K562 (cell line): ENCODE data around the gene SEMA5A. TPM values are rescaled to one million over a fixed set of nuclear protein-coding genes. Genes with fewer than 3 reads are reported as not detected.

ENCODE experiments used
- ATAC-seq: fragments of 200-7000 bp; cut with Tn5 transposase; 3 replicates; pipeline ENCODE4 v1.9.1; 2020; ENCODE audit warnings: moderate library complexity
- BruUV-seq: library from RNA; stranded (reverse); fragments of 400-500 nt; replicated peaks from 2 replicates; lab custom pipeline; 2021; lab: Mats Ljungman, UMichigan
- CTCF ChIA-PET: fragments of 300-600 bp; formaldehyde crosslinking; extraction: SDS; loops from one replicate; lab custom pipeline; 2021; ENCODE audit warnings: low intra/inter-chr PET ratio; lab: Yijun Ruan, JAX
- POLR2A ChIA-PET: fragments of 300-600, 350-650 bp; sonication (Branson Sonifier 250); formaldehyde crosslinking; extraction: SDS; loops from one replicate; lab custom pipeline; 2021; ENCODE audit warnings: antibody characterized with exemption, inconsistent platforms; lab: Yijun Ruan, JAX
- DNase-seq, 4 experiments: peaks; one replicate each; pipeline versions ENCODE4 v3.0.0 to v3.0.0-alpha.2; 2011 to 2018; ENCODE audit warnings: low spot score in 3 of 4, mixed read lengths in 3 of 4; ENCODE audit errors: extremely low read depth in 1 of 4
- FAIRE-seq: peaks from 2 replicates; lab custom pipeline; 2011; peaks lifted over from hg19 to GRCh38; lab: Jason Lieb, UNC
- H2AFZ ChIP-seq: 2 replicates; pipeline ENCODE4 v1.6.0; 2011; ENCODE audit warnings: low read depth, low read length, control low read depth, inconsistent platforms
- H3K27ac ChIP-seq: fragments of 200-600 bp; 3 replicates; pipeline ENCODE4 v1.8.0; 2011; ENCODE audit warnings: low read depth, mild to moderate bottlenecking, control low read depth, inconsistent platforms, low read length, moderate library complexity, mixed read lengths; ENCODE audit errors: extremely low read depth
- H3K27me3 ChIP-seq, 2 experiments: fragments of 300-600 bp in 1 of 2; 2 replicates in 1 of 2; 3 replicates in 1 of 2; pipeline versions ENCODE4 v1.6.0 to v1.8.0; 2011; ENCODE audit warnings: inconsistent platforms in 2 of 2, low read length in 2 of 2, mild to moderate bottlenecking in 1 of 2, mixed read lengths in 1 of 2, moderate library complexity in 1 of 2; ENCODE audit not compliant: control insufficient read depth in 2 of 2, insufficient read depth in 2 of 2
- H3K36me3 ChIP-seq: fragments of 300-600 bp; 3 replicates; pipeline ENCODE4 v1.8.0; 2011; ENCODE audit warnings: mild to moderate bottlenecking, low read length, inconsistent platforms; ENCODE audit not compliant: control insufficient read depth, insufficient read depth
- H3K4me1 ChIP-seq, 2 experiments: fragments of 200-600 bp in 1 of 2; replicated peaks in 1 of 2; 2 replicates in 1 of 2; 3 replicates in 1 of 2; pipeline versions ENCODE4 v1.5.1 to v1.8.0; 2011; ENCODE audit warnings: inconsistent platforms in 2 of 2, low read length in 2 of 2, mild to moderate bottlenecking in 1 of 2, mixed read lengths in 1 of 2, moderate library complexity in 1 of 2; ENCODE audit not compliant: control insufficient read depth in 2 of 2, insufficient read depth in 2 of 2
- H3K4me2 ChIP-seq: 2 replicates; pipeline ENCODE4 v1.6.1; 2011; ENCODE audit warnings: low read length, control low read depth, inconsistent platforms, mixed read lengths; ENCODE audit not compliant: insufficient read depth
- H3K4me3 ChIP-seq: fragments of 200-600 bp; sonication (generic), shearing (Covaris generic); 2 replicates; pipeline ENCODE4 v1.5.1; 2016; ENCODE audit warnings: control low read depth, inconsistent platforms
- H3K79me2 ChIP-seq: fragments of 200-600 bp; 3 replicates; pipeline ENCODE4 v1.8.0; 2011; ENCODE audit warnings: low read length, inconsistent platforms; ENCODE audit not compliant: control insufficient read depth, insufficient read depth
- H3K9ac ChIP-seq, 2 experiments: 2 replicates each; pipeline versions ENCODE4 v1.6.0 to v1.6.1; 2011; ENCODE audit warnings: low read depth in 2 of 2, low read length in 2 of 2, control low read depth in 1 of 2, inconsistent platforms in 1 of 2, mild to moderate bottlenecking in 1 of 2, mixed read lengths in 1 of 2; ENCODE audit not compliant: insufficient read depth in 1 of 2
- H3K9me1 ChIP-seq: one replicate; pipeline ENCODE4 v1.6.0; 2011; ENCODE audit warnings: inconsistent platforms, mild to moderate bottlenecking, low read length, moderate library complexity; ENCODE audit not compliant: control insufficient read depth, insufficient read depth
- H3K9me3 ChIP-seq: replicated peaks from 2 replicates; pipeline ENCODE4 v1.5.1; 2011; ENCODE audit warnings: low read depth, low read length, inconsistent platforms; ENCODE audit not compliant: control insufficient read depth, insufficient read depth
- H4K20me1 ChIP-seq: replicated peaks from 2 replicates; pipeline ENCODE4 v1.6.1; 2011; ENCODE audit warnings: low read length, inconsistent platforms, mixed read lengths; ENCODE audit not compliant: control insufficient read depth, insufficient read depth
- PHB ChIP-seq: fragments of 250-450 bp; sonication (Bioruptor Pico); IDR thresholded peaks from 2 replicates; pipeline ENCODE4 v1.5.0; 2021
- ZNF217 ChIP-seq: sonication (generic); formaldehyde crosslinking; IDR thresholded peaks from 2 replicates; pipeline ENCODE4 v1.8.0; 2022; ENCODE audit warnings: mild to moderate bottlenecking, missing genetic modification reagents
- ZNF23 ChIP-seq: fragments of 250-450 bp; sonication (Bioruptor Pico); IDR thresholded peaks from 2 replicates; pipeline ENCODE4 v1.4.0; 2020; ENCODE audit warnings: mild to moderate bottlenecking
- in situ Hi-C: fragments of 300-500 bp; cut with MboI; formaldehyde crosslinking; loops from 4 replicates; pipeline ENCODE4 v1.15.0; 2018; ENCODE audit warnings: inconsistent platforms, mixed read lengths
- intact Hi-C: fragments of 100-400 bp; cut with micrococcal nuclease; formaldehyde crosslinking; loops from 2 replicates; pipeline ENCODE4 v1.14.2; 2022
- polyA plus RNA-seq, 8 experiments: library from polyadenylated mRNA; depleted of rRNA in 4 of 8; stranded (reverse) in 5 of 8; unstranded in 3 of 8; fragments of >200 nt; fragmentation: Nextera tagmentation in 2 of 8; fragmentation: Illumina TruSeq in 1 of 8; extraction: Ambion mirVana in 2 of 8; extraction: Trizol in 1 of 8; gene quantifications; 2 replicates each; pipeline versions ENCODE4 v1.2.1 to v1.2.3, GENCODE V29; 2011 to 2014; ENCODE audit warnings: inconsistent platforms in 1 of 8, missing spikeins in 1 of 8
- total RNA-seq, 7 experiments: library from RNA; depleted of rRNA in 6 of 7; stranded (reverse); fragments of >200 nt in 6 of 7; fragmentation: Illumina TruSeq in 2 of 7; extraction: Trizol in 2 of 7; gene quantifications; 2 replicates each; pipeline versions ENCODE4 v1.2.1 to v1.2.3, GENCODE V29; 2011 to 2021; ENCODE audit warnings: low replicate concordance in 1 of 7
- TF ChIP-seq, protein P1 (sequence below): IDR thresholded peaks from 2 replicates; pipeline ENCODE4 v1.6.1; 2011; ENCODE audit warnings: borderline replicate concordance, low read depth, mild to moderate bottlenecking, moderate library complexity, low read length; ENCODE audit not compliant: insufficient read depth, poor library complexity, severe bottlenecking
- TF ChIP-seq, protein P2 (sequence below): fragments of 450-650 bp; IDR thresholded peaks from 2 replicates; pipeline ENCODE4 v1.6.1; 2016; ENCODE audit warnings: missing biosample characterization, missing genetic modification characterization
- TF ChIP-seq, protein P3 (sequence below): fragments of 450-650 bp; IDR thresholded peaks from 2 replicates; pipeline ENCODE4 v1.6.1; 2016; ENCODE audit warnings: antibody characterized with exemption

Gene SEMA5A
- total and polyA plus RNA-seq, 9 of the 15 experiments (the other 6 are each of a cell fraction or from before 2014, with no cell fraction given) = 0.02 TPM; not detected in 8

DNA sequence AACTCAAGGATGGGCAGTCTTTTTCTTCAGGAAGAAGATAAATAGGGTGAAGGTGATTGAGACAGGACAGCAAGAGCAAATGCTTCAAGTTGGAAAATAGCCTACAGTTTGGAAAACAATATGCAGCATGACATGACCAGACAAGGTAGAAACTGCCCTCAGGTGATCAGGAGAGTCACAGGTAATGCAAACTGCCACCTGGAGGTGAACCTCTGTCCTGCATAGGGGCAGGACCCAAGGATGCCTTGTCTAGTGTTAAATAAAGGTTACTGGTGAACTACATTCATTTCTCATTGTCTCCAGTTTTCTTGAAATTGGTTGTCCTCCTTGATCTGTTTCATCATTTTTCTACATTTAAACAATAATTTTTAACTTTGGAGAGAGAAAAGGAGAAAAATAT lies 232.1 kb downstream of the SEMA5A start:
- no peak for FAIRE-seq
- CTCF ChIA-PET = no interaction called here
- in situ Hi-C loops = no loop called here
- ATAC-seq = no peak
- no peak overlapping the region for H3K4me2 ChIP-seq
- no peaks in the 10 kb centered on the region for H3K9me1 ChIP-seq
- H4K20me1 ChIP-seq = no peaks in the 10 kb centered on the region
- no peak overlapping the region for H3K4me3 ChIP-seq
- no peak for DNase-seq
- H3K79me2 ChIP-seq = no peaks in the 10 kb centered on the region
- H3K9me3 ChIP-seq = no peaks in the 10 kb centered on the region
- no TSS peak for BruUV-seq
- H3K36me3 ChIP-seq = no peaks in the 10 kb centered on the region
- no peaks in the 10 kb centered on the region for H3K4me1 ChIP-seq
- H3K27ac ChIP-seq = no peak overlapping the region
- H3K27me3 ChIP-seq = no peaks in the 10 kb centered on the region
- H2AFZ ChIP-seq = no peak overlapping the region
- H3K9ac ChIP-seq = no peak overlapping the region
- TF ChIP-seq ZNF23 (CRISPR knock-in tag) = no peak
- no peak for TF ChIP-seq PHB (CRISPR knock-in tag)
- TF ChIP-seq, protein P1, sequence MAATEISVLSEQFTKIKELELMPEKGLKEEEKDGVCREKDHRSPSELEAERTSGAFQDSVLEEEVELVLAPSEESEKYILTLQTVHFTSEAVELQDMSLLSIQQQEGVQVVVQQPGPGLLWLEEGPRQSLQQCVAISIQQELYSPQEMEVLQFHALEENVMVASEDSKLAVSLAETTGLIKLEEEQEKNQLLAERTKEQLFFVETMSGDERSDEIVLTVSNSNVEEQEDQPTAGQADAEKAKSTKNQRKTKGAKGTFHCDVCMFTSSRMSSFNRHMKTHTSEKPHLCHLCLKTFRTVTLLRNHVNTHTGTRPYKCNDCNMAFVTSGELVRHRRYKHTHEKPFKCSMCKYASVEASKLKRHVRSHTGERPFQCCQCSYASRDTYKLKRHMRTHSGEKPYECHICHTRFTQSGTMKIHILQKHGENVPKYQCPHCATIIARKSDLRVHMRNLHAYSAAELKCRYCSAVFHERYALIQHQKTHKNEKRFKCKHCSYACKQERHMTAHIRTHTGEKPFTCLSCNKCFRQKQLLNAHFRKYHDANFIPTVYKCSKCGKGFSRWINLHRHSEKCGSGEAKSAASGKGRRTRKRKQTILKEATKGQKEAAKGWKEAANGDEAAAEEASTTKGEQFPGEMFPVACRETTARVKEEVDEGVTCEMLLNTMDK = no peak
- no peak for TF ChIP-seq ZNF217 (CRISPR knock-in tag)
- TF ChIP-seq, protein P2, sequence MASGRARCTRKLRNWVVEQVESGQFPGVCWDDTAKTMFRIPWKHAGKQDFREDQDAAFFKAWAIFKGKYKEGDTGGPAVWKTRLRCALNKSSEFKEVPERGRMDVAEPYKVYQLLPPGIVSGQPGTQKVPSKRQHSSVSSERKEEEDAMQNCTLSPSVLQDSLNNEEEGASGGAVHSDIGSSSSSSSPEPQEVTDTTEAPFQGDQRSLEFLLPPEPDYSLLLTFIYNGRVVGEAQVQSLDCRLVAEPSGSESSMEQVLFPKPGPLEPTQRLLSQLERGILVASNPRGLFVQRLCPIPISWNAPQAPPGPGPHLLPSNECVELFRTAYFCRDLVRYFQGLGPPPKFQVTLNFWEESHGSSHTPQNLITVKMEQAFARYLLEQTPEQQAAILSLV (tag) = no peak
- TF ChIP-seq, protein P3, sequence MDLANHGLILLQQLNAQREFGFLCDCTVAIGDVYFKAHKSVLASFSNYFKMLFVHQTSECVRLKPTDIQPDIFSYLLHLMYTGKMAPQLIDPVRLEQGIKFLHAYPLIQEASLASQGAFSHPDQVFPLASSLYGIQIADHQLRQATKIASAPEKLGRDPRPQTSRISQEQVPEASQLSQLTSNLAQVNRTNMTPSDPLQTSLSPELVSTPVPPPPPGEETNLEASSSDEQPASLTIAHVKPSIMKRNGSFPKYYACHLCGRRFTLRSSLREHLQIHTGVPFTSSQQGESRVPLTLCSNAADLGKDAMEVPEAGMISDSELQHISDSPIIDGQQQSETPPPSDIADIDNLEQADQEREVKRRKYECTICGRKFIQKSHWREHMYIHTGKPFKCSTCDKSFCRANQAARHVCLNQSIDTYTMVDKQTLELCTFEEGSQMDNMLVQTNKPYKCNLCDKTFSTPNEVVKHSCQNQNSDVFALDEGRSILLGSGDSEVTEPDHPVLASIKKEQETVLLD = no peak
- TF ChIP-seq, all 486 proteins: peak for 0
- intact Hi-C loops = no loop called here
- POLR2A ChIA-PET = no interaction called here
